HG03135 (cell line): Measurements from ENCODE around the gene LRBA.
"Not testable (repeated sequence)": the region's sequence is repeated elsewhere in the genome, so short reads cannot be mapped to it uniquely, and the experiment has no call there.

Experiments
- ATAC-seq: cut with Tn5 transposase; IDR thresholded peaks from one replicate; pipeline ENCODE4 v1.9.1; 2021; ENCODE audit warnings: mild to moderate bottlenecking, moderate library complexity; ENCODE audit not compliant: unreplicated experiment

LRBA gene

GRCh38 chr4:150974750-150975149 lies 40.3 kb downstream of the LRBA start:
- peak; percentile 54 for ATAC-seq

GRCh38 chr4:150974252-150974640 lies 40.8 kb downstream of the LRBA start:
- ATAC-seq = peak; percentile 6

DNA sequence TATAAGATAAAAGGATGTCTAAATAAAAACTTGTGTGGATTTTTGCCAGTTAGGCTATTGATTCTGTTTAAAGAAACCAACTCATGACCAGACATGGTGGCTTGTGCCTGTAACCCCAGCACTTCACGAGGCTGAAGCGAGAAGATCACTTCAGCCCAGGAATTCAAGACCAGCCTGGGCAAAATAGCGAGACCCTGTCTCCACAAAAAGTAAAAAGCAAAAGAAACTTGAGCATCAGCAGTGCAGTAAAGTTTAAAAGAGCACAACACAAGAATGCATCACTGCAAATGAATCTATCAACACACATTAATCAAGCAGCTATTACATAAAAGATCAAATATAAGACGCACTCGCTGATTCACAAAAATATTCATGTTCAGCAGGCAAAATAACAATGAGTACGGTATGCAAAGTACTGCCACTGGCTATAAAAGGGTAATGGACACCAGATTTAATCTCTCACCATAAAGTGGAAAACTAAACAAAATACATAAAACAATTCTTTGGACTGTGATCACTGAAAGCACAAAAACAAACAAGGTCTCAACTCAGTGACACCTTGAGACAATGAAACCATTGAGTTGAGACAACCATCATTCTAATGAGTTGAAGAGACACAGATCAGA lies 41.3 kb downstream of the LRBA start:
- no peak for ATAC-seq

DNA sequence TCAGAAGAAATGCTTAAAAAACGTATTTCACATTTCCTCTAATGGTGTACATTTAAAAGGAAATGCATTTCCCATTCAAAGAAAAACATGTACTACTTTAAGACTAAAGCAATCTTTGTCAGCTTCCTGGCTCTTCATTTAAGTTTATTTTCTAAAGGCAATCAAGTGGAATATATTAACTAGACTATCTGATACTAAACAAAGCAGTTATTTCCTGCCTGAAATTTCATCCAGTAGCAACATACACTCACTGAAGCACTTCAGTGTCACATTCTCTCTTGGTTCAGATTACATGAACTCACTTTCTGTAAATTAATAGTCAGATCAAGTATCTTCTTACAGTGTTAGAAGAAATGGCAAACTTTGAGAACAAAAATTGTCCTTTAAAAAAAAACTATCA lies 42.5 kb downstream of the LRBA start:
- no peak for ATAC-seq

GRCh38 chr4:150971901-150972300 lies 43.2 kb downstream of the LRBA start:
- no peak for ATAC-seq

DNA sequence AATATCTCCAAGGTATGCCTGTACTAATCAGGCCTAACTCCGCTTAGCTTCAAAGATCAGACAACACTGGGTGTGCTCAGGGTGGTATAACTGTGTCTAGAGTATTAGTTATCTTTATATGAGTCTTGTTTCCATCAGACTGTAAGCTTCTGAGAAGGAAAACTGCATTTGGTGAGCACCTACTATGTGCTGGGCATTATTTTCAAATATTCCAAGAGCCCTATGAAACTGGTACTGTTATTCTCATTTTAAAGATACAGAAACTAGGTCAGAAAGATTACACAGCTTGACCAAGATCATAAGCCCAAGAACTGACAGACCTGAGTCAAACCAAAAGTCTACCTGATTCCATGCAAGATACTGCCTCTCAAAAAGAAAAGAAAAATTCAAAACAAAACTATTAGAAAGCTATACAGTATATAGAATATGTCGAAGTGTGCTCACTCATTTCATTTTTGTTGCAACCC lies 44.4 kb downstream of the LRBA start:
- ATAC-seq = peak; percentile 59

DNA sequence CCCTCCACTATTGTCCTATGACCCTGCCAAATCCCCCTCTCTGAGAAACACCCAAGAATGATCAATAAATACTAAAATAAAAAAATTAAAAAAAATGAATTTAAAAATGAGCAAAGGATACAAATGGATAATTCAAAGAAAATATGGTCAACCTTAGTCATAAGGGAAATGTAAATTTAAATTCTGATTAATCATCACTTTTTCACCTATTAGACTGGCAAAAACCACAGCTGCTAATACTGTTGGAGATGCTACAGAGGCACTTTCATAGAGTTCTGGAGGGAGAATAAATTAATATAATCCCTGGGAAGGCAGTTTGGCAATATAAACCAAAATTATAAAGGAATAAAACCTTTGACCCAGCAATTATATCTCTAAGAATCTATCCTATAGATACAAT lies 50.3 kb downstream of the LRBA start:
- no peak for ATAC-seq

- not testable (repeated sequence) for ATAC-seq
Observed at GRCh38 chr4:150963602-150964345, 51.3 kb downstream of the LRBA start.

DNA sequence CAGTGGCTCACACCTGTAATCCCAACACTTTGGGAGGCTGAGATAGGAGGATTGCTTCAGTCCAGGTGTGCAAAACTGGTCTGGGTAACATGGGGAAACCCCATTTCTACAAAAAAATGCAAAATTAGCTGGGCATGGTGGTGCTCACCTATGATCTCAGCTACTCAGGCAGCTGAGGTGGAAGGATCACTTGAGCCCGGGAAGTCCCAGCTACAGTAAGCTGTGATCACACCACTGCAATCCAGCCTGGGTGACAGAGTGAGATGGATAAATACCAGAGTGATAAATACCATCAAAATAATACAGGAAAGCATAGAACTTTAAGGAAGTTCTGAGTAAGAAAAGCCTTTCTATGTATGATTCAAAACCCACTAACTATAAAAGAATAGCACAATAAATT lies 52.8 kb downstream of the LRBA start:
- no peak for ATAC-seq

GRCh38 chr4:150961566-150961965 lies 53.5 kb downstream of the LRBA start:
- ATAC-seq = no peak

DNA sequence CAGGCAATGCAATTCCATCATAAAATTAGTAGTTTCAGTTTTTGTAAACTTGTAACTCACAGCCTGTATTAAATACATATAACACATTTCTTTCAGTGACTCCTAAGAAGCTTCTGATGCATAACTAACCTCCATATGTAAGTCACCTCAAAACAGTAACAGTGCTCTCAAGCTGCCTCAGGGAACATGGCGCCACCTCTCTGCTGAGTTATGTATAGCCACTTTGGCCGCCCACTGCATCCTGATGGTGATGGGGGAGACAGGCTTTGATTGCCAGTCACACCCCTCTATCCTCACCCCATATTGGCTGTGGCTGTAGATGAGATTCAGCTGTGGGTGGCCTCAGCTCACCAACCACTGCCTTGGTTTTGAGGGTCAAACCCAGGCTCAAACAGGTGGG lies 54.3 kb downstream of the LRBA start:
- ATAC-seq = no peak

DNA sequence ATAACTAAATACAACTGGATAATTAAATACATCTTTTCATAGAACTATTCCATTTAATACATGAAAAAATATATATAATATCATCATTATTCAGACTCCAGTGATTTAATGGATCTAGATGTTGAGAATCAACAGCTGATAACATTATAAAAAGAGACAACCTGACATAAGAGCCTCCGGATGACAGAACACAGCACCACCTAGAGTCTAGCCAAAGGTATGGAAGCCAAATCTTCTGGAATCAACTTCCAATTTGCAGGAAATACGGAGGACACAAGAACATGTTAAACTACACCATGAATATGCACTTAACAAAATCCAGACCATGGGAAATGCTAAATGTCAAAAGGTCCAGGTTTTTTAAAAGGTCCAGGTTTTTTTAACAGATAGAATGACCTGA lies 55.0 kb downstream of the LRBA start:
- no peak for ATAC-seq

GRCh38 chr4:150957981-150958380 lies 57.1 kb downstream of the LRBA start:
- not testable (repeated sequence) for ATAC-seq

DNA sequence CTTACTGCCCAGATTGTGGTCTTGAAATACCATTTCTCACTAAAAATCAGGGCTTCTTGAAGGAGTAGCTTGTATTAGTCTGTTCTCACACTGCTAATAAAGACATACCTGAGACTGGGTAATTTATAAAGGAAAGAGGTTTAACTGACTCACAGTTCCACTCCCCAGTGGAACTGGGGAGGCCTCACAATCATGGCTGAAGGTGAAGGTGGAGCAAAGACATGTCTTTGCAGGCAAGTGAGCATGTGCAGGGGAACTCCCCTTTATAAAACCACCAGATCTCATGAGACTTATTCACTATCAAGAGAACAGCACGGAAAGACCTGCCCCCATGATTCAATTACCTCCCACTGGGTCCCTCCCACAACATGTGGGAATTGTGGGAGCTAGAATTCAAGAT lies 58.0 kb downstream of the LRBA start:
- not testable (repeated sequence) for ATAC-seq

DNA sequence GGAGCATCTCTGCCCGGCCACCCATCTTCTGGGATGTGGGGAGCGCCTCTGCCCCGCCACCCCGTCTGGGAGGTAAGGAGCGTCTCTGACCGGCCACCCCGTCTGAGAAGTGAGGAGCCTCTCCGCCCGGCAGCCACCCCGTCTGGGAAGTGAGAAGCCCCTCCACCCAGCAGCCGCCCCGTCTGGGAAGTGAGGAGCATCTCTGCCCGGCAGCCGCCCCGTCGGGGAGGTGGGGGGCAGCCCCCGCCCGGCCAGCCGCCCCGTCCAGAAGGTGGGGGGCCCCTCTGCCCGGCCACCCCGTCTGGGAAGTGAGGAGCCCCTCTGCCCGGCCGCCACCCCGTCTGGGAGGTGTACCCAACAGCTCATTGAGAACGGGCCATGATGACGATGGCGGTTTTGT lies 61.2 kb downstream of the LRBA start:
- not testable (repeated sequence) for ATAC-seq

GRCh38 chr4:150952167-150952845 lies 62.8 kb downstream of the LRBA start:
- no peak for ATAC-seq

DNA sequence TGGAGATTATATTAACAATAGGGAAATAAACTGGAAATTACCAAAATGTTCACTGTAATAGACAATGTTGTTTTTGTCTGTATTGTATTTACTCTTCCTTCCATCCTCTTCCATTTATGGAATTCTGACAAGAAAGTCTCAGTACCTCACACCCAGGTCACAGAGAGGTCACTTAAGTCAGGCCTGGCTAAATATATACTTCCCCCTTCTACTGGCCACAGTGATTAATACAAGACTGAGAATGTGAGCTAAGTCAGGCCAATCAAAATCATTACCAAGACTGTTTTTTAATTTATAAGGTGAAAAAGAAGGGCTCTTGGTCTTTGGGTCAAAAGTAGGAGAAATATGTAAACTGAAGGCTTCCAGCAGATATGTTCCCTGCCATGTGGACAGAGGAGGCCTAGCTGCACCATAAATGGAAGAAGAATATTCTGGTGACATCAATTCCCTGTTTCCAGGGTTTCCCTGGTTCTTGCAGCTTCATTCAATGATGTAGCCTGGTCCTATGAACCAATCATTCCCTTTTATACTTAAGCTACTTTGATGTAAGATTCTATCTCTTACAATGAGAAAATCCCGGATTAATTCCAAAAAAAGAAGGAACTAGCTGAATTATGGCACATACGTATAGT lies 64.3 kb downstream of the LRBA start:
- peak; percentile 79 for ATAC-seq

DNA sequence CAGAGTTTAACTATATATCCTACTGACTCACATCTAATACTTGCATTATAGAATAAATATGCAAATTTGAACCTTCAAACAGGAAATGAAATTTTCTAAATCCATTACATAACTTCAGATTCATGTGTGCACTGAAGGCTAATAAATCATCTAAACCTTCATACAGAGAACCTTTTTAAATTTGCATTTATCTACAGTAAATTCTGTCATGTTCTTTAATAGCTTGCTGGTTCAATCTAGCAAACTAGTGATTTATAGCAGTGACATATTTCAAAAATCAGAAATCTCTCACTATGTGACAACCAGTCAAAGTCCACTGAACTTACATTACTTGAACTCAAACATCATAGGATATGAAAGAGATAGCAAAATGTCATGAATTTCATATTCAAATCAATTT lies 65.1 kb downstream of the LRBA start:
- ATAC-seq = peak; percentile 17

GRCh38 chr4:150949342-150949741 lies 65.7 kb downstream of the LRBA start:
- no peak for ATAC-seq

GRCh38 chr4:150948710-150949109 lies 66.4 kb downstream of the LRBA start:
- no peak for ATAC-seq

DNA sequence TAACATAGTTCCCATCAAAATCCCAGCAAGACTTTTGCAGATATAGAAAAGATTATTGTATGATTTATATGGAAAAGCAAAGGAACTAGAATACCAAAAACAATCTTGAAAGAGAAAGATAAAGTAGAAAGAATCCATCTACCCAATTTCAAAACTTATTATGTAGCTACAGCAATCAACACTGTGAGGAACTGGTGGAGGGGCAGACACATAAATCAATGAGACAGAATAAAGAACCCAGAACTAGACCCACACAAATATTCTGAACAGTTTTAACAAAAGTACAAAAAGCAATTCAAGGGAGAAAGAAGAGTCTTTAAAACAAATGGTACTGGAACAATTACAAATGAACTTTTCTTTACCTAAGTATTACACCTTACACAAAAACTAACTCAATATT lies 67.0 kb downstream of the LRBA start:
- no peak for ATAC-seq

GRCh38 chr4:150944660-150945059 lies 70.4 kb downstream of the LRBA start:
- ATAC-seq = no peak
